Liver (tissue), 9 donors: ENCODE results near the gene LRMDA. TPM values are rescaled to one million over a fixed set of nuclear protein-coding genes. Genes with fewer than 3 reads are reported as not detected.
A peak's percentile ranks its signal among the peaks of the same experiment; 100 is the strongest.

ENCODE experiments used
- DNase-seq: peaks from one replicate; pipeline ENCODE4 v3.0.0-alpha.2; 2017; ENCODE audit warnings: low spot score
- H3K27ac ChIP-seq, 2 donors: one replicate each; pipeline ENCODE4 v1.7.0; 2013; ENCODE audit warnings: inconsistent platforms in 2 of 2, low read length in 2 of 2, control low read depth in 1 of 2, low read depth in 1 of 2, mild to moderate bottlenecking in 1 of 2
- H3K27me3 ChIP-seq, 4 donors: one replicate each; pipeline versions ENCODE4 v1.6.1 to v1.7.0; 2013; ENCODE audit warnings: low read length in 3 of 4, inconsistent platforms in 1 of 4, mild to moderate bottlenecking in 1 of 4, moderate library complexity in 1 of 4; ENCODE audit not compliant: control insufficient read depth in 4 of 4, insufficient read depth in 4 of 4
- H3K36me3 ChIP-seq, 4 donors: one replicate each; pipeline versions ENCODE4 v1.6.1 to v1.7.0; 2013; ENCODE audit warnings: low read length in 3 of 4, mild to moderate bottlenecking in 3 of 4, low read depth in 1 of 4, moderate library complexity in 1 of 4; ENCODE audit not compliant: control insufficient read depth in 4 of 4, insufficient read depth in 3 of 4
- H3K4me1 ChIP-seq, 4 donors: one replicate each; pipeline versions ENCODE4 v1.6.1 to v1.7.0; 2013; ENCODE audit warnings: low read length in 3 of 4, mild to moderate bottlenecking in 3 of 4, moderate library complexity in 1 of 4; ENCODE audit not compliant: control insufficient read depth in 4 of 4, insufficient read depth in 4 of 4
- H3K4me3 ChIP-seq, 3 donors: one replicate each; pipeline versions ENCODE4 v1.6.1 to v1.7.0; 2013; ENCODE audit warnings: low read length in 3 of 3, control low read depth in 1 of 3, low read depth in 1 of 3, mild to moderate bottlenecking in 1 of 3
- H3K9ac ChIP-seq, 2 donors: one replicate each; pipeline ENCODE4 v1.7.0; 2013; ENCODE audit warnings: low read length in 2 of 2, mild to moderate bottlenecking in 2 of 2, moderate library complexity in 2 of 2, control low read depth in 1 of 2, low read depth in 1 of 2
- H3K9me3 ChIP-seq, 4 donors: one replicate each; pipeline versions ENCODE4 v1.6.1 to v1.7.0; 2013; ENCODE audit warnings: low read length in 3 of 4; ENCODE audit not compliant: control insufficient read depth in 4 of 4
- EGR1 ChIP-seq, 2 donors: IDR thresholded peaks; 2 replicates each; pipeline ENCODE4 v1.6.1; 2016 to 2018; ENCODE audit warnings: antibody characterized with exemption in 2 of 2, low read depth in 2 of 2
- FOXA1 ChIP-seq: IDR thresholded peaks from 2 replicates; pipeline ENCODE4 v1.6.1; 2016; ENCODE audit warnings: antibody characterized with exemption
- FOXA2 ChIP-seq: IDR thresholded peaks from 2 replicates; pipeline ENCODE4 v1.6.1; 2016; ENCODE audit warnings: antibody characterized with exemption
- GABPA ChIP-seq, 2 donors: IDR thresholded peaks in 1 of 2; conservative IDR thresholded peaks in 1 of 2; 2 replicates each; pipeline ENCODE4 v1.6.1; 2016; ENCODE audit warnings: antibody characterized with exemption in 2 of 2, mild to moderate bottlenecking in 1 of 2, moderate library complexity in 1 of 2
- HNF4A ChIP-seq, 2 donors: conservative IDR thresholded peaks; 2 replicates each; pipeline ENCODE4 v1.6.1; 2016; ENCODE audit warnings: antibody characterized with exemption in 2 of 2, mild to moderate bottlenecking in 2 of 2
- HNF4G ChIP-seq: IDR thresholded peaks from 2 replicates; pipeline ENCODE4 v1.6.1; 2016; ENCODE audit warnings: antibody characterized with exemption
- JUND ChIP-seq, 2 donors: IDR thresholded peaks; 2 replicates each; pipeline ENCODE4 v1.6.1; 2016; ENCODE audit warnings: antibody characterized with exemption in 2 of 2
- RAD21 ChIP-seq, 2 donors: IDR thresholded peaks; 2 replicates each; pipeline ENCODE4 v1.6.1; 2016; ENCODE audit warnings: antibody characterized with exemption in 2 of 2, mild to moderate bottlenecking in 2 of 2
- RXRA ChIP-seq, 2 donors: IDR thresholded peaks; 2 replicates each; pipeline ENCODE4 v1.6.1; 2017 to 2018; ENCODE audit warnings: antibody characterized with exemption in 2 of 2, mild to moderate bottlenecking in 1 of 2
- TAF1 ChIP-seq: conservative IDR thresholded peaks from 2 replicates; pipeline ENCODE4 v1.6.1; 2016; ENCODE audit warnings: antibody characterized with exemption, mild to moderate bottlenecking
- YY1 ChIP-seq: IDR thresholded peaks from 2 replicates; pipeline ENCODE4 v1.6.1; 2016; ENCODE audit warnings: antibody characterized with exemption, mild to moderate bottlenecking
- WGBS: extraction: QIAGEN DNeasy Blood & Tissue Kit; methylation state at CpG from one replicate; pipeline ENCODE4 v1.1.7; 2013; 5-methylcytosine and 5-hydroxymethylcytosine counted together
- polyA plus RNA-seq, 2 donors: library from polyadenylated mRNA; stranded (reverse) in 1 of 2; unstranded in 1 of 2; fragments of 200-250 nt in 1 of 2; fragments of >200 nt in 1 of 2; fragmentation: Nextera tagmentation in 1 of 2; extraction: Ambion mirVana in 1 of 2; gene quantifications; one replicate each; pipeline versions ENCODE4 v1.2.1 to v1.2.3, GENCODE V29; 2013 to 2015
- total RNA-seq, 2 donors: library from RNA; depleted of rRNA; stranded (reverse); fragments of >200 nt; gene quantifications; one replicate each; pipeline ENCODE4 v1.2.3, GENCODE V29; 2014
- TF ChIP-seq, protein P1 (sequence below): IDR thresholded peaks from 2 replicates; pipeline ENCODE4 v1.6.1; 2016; ENCODE audit warnings: antibody characterized with exemption, mild to moderate bottlenecking
- TF ChIP-seq, protein P2 (sequence below): IDR thresholded peaks from 2 replicates; pipeline ENCODE4 v1.6.1; 2016; ENCODE audit warnings: antibody characterized with exemption
- TF ChIP-seq, protein P3 (sequence below): IDR thresholded peaks from 2 replicates; pipeline ENCODE4 v1.6.1; 2016; ENCODE audit warnings: antibody characterized with exemption
- TF ChIP-seq, protein P4 (sequence below): IDR thresholded peaks from 2 replicates; pipeline ENCODE4 v1.6.1; 2016; ENCODE audit warnings: antibody characterized with exemption
- TF ChIP-seq, protein P5 (sequence below): fragments of 150-350 bp; IDR thresholded peaks from 2 replicates; pipeline ENCODE4 v1.5.1; 2017; ENCODE audit warnings: improper control_type of control experiment, low read depth, low read length; ENCODE audit not compliant: missing input control
- donor health status: healthy.
- donor health status: healthy.
- donor health status: healthy.
- donor health status: healthy.
- donor health status: healthy.

The LRMDA gene
- total and polyA plus RNA-seq, 4 donors = 7.9 to 15.8 (median 11.3) TPM

DNA sequence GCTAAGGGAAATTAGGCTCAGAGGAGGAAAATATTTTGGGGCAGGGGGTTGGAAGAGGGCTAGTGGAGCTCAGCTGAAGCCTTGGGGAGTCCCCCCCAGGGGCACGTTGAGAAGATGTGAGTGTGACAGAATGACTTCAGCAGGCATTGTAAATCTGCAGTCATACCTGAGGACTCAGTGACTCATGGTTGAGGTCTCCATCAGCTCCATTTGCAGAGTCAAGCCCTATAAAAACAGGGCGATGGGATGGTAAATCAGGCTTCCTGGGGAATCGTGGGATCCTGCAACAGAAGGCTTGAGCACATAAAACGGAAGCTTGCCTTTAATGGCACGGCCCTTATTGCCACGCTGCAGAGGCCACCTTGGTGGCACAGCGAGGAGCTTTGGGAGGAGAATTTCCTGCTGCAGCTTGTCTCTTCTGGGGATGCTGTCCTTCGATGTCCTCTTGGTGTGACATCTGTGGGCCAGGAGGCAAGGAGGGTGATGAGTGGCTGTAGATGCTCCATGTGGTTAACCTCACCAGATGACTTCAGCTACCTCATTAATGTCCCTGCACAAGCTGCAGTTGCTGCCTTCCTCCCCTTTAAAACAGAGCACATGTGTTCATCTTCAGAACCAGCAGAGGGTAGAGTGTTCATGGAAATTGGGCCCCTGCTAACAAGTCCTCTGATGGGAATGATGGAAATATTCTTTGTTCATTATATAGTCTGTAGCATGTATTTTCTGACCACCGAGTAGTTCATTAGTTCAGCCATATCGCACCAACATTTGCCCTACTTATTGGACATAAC, 285.9 kb downstream of the LRMDA start:
- Histone ChIP-seq H3K9me3 (no peaks in the 10 kb centered on the region), H3K4me3 (no peak overlapping the region), H3K9ac (no peak overlapping the region), H3K4me1 (peaks cover 0 to 7% (median 4%) of the 10 kb centered on the region in 4 donors), H3K27ac (no peak overlapping the region), H3K36me3 (no peaks in the 10 kb centered on the region), H3K27me3 (no peaks in the 10 kb centered on the region)
- TF ChIP-seq YY1 (no peak), RAD21 (IDR thresholded peaks at IDR 0.05) (peak; percentile 65 to 70)
- 96% methylated on average over 10 of the region's 10 CpGs for WGBS
- no peak for DNase-seq

DNA sequence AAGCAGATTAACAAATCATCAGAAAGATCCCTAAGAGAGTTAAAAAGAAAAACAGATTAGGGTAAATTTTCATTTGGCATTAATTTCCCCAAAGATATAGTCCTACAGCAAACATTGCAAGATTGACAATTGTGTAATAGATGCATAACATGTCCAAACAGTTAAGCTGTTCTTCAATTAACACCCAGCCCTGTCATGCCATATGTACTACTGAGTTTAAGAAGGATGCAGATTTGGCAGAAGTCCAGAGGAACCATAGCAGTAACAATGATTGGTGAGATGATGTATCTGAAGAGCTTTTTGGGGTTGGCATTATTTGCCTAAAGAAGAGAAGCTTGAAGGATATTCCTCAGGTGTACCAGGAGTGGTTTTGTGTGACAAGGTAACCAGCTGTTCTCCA, 287.6 kb downstream of the LRMDA start:
- H3K27ac ChIP-seq = no peak overlapping the region
- H3K9ac ChIP-seq = no peak overlapping the region
- H3K27me3 ChIP-seq = no peaks in the 10 kb centered on the region
- no peak overlapping the region for H3K4me3 ChIP-seq
- no peak for DNase-seq
- TF ChIP-seq YY1 (no peak), FOXA2 (no peak), HNF4A (conservative IDR thresholded peaks at IDR 0.05) (no peak), EGR1 (IDR thresholded peaks at IDR 0.05; ENCODE audit: low read depth in 2 of 2) (no peak), RXRA (IDR thresholded peaks at IDR 0.05) (no peak), HNF4G (no peak), RAD21 (IDR thresholded peaks at IDR 0.05) (no peak), FOXA1 (no peak), JUND (IDR thresholded peaks at IDR 0.05) (no peak), GABPA (IDR thresholded peaks at IDR 0.05 in 1 of 2, conservative IDR thresholded peaks at IDR 0.05 in 1 of 2) (no peak), TAF1 (no peak)
- TF ChIP-seq, protein P1, sequence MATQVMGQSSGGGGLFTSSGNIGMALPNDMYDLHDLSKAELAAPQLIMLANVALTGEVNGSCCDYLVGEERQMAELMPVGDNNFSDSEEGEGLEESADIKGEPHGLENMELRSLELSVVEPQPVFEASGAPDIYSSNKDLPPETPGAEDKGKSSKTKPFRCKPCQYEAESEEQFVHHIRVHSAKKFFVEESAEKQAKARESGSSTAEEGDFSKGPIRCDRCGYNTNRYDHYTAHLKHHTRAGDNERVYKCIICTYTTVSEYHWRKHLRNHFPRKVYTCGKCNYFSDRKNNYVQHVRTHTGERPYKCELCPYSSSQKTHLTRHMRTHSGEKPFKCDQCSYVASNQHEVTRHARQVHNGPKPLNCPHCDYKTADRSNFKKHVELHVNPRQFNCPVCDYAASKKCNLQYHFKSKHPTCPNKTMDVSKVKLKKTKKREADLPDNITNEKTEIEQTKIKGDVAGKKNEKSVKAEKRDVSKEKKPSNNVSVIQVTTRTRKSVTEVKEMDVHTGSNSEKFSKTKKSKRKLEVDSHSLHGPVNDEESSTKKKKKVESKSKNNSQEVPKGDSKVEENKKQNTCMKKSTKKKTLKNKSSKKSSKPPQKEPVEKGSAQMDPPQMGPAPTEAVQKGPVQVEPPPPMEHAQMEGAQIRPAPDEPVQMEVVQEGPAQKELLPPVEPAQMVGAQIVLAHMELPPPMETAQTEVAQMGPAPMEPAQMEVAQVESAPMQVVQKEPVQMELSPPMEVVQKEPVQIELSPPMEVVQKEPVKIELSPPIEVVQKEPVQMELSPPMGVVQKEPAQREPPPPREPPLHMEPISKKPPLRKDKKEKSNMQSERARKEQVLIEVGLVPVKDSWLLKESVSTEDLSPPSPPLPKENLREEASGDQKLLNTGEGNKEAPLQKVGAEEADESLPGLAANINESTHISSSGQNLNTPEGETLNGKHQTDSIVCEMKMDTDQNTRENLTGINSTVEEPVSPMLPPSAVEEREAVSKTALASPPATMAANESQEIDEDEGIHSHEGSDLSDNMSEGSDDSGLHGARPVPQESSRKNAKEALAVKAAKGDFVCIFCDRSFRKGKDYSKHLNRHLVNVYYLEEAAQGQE = no peak
- TF ChIP-seq, protein P2, sequence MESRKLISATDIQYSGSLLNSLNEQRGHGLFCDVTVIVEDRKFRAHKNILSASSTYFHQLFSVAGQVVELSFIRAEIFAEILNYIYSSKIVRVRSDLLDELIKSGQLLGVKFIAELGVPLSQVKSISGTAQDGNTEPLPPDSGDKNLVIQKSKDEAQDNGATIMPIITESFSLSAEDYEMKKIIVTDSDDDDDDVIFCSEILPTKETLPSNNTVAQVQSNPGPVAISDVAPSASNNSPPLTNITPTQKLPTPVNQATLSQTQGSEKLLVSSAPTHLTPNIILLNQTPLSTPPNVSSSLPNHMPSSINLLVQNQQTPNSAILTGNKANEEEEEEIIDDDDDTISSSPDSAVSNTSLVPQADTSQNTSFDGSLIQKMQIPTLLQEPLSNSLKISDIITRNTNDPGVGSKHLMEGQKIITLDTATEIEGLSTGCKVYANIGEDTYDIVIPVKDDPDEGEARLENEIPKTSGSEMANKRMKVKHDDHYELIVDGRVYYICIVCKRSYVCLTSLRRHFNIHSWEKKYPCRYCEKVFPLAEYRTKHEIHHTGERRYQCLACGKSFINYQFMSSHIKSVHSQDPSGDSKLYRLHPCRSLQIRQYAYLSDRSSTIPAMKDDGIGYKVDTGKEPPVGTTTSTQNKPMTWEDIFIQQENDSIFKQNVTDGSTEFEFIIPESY = no peak
- TF ChIP-seq, protein P3, sequence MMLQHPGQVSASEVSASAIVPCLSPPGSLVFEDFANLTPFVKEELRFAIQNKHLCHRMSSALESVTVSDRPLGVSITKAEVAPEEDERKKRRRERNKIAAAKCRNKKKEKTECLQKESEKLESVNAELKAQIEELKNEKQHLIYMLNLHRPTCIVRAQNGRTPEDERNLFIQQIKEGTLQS = no peak
- TF ChIP-seq, protein P4, sequence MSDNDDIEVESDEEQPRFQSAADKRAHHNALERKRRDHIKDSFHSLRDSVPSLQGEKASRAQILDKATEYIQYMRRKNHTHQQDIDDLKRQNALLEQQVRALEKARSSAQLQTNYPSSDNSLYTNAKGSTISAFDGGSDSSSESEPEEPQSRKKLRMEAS = no peak
- TF ChIP-seq, protein P5, sequence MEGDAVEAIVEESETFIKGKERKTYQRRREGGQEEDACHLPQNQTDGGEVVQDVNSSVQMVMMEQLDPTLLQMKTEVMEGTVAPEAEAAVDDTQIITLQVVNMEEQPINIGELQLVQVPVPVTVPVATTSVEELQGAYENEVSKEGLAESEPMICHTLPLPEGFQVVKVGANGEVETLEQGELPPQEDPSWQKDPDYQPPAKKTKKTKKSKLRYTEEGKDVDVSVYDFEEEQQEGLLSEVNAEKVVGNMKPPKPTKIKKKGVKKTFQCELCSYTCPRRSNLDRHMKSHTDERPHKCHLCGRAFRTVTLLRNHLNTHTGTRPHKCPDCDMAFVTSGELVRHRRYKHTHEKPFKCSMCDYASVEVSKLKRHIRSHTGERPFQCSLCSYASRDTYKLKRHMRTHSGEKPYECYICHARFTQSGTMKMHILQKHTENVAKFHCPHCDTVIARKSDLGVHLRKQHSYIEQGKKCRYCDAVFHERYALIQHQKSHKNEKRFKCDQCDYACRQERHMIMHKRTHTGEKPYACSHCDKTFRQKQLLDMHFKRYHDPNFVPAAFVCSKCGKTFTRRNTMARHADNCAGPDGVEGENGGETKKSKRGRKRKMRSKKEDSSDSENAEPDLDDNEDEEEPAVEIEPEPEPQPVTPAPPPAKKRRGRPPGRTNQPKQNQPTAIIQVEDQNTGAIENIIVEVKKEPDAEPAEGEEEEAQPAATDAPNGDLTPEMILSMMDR = no peak
- H3K4me1 ChIP-seq = peaks cover 0 to 9% (median 6%) of the 10 kb centered on the region in 4 donors
- H3K9me3 ChIP-seq = no peaks in the 10 kb centered on the region
- no peaks in the 10 kb centered on the region for H3K36me3 ChIP-seq
